Neural crest cell (in vitro differentiated cells): ENCODE measurements around the gene TARBP2. TPM values are rescaled to one million over a fixed set of nuclear protein-coding genes. Genes with fewer than 3 reads are reported as not detected.

Source experiments
- DNase-seq: peaks from one replicate; pipeline ENCODE4 v3.0.0; 2021; ENCODE audit warnings: low read depth, mixed read lengths, low spot score
- H3K27ac Mint-ChIP-seq: one replicate; pipeline ENCODE4 v1.8.0; 2021; ENCODE audit warnings: mild to moderate bottlenecking, mixed read lengths; ENCODE audit not compliant: unreplicated experiment
- H3K27me3 Mint-ChIP-seq: 2 replicates; pipeline ENCODE4 v1.8.0; 2021; ENCODE audit warnings: low read depth, mild to moderate bottlenecking, mixed read lengths
- H3K36me3 Mint-ChIP-seq: 2 replicates; pipeline ENCODE4 v1.8.0; 2021; ENCODE audit warnings: low read depth, mild to moderate bottlenecking, mixed read lengths
- H3K4me1 Mint-ChIP-seq: 2 replicates; pipeline ENCODE4 v1.8.0; 2021; ENCODE audit warnings: mixed read lengths
- H3K4me3 Mint-ChIP-seq: one replicate; pipeline ENCODE4 v1.8.0; 2021; ENCODE audit warnings: mild to moderate bottlenecking, mixed read lengths
- H3K9me3 Mint-ChIP-seq: 2 replicates; pipeline ENCODE4 v1.8.0; 2021; ENCODE audit warnings: mixed read lengths
- CTCF ChIP-seq: fragments of 200-600 bp; sonication (generic); conservative IDR thresholded peaks from 2 replicates; pipeline ENCODE4 v1.5.0; 2021; ENCODE audit warnings: antibody characterized with exemption, mild to moderate bottlenecking
- total RNA-seq: library from RNA; stranded (reverse); gene quantifications from 2 replicates; pipeline ENCODE4 v1.2.1, GENCODE V29; 2021

Gene TARBP2
- total RNA-seq, 1 donor from 2014 or later, result 73.1 TPM

- Mint-ChIP-seq H3K9me3 (no peaks in the 10 kb centered on the region), H3K36me3 (no peaks in the 10 kb centered on the region), H3K27ac (no peak overlapping the region), H3K4me1 (no peaks in the 10 kb centered on the region), H3K4me3 (no peak overlapping the region), H3K27me3 (peaks cover 3% of the 10 kb centered on the region)
- no peak for TF ChIP-seq CTCF
- DNase-seq, result no peak
These were observed 6.5 kb downstream of the TARBP2 start for GRCh38 chr12:53507603-53507885.

- no peaks in the 10 kb centered on the region for H3K9me3 Mint-ChIP-seq
- peak; percentile 95 for DNase-seq
- H3K27ac Mint-ChIP-seq, result no peak overlapping the region
These were observed 7.6 kb downstream of the TARBP2 start for GRCh38 chr12:53508534-53509170.

GRCh38 chr12:53510181-53510812 lies 9.2 kb downstream of the TARBP2 start:
- DNase-seq, result no peak
- H3K36me3 Mint-ChIP-seq, result no peaks in the 10 kb centered on the region
- TF ChIP-seq CTCF, result no peak
- H3K27ac Mint-ChIP-seq, result peak overlapping the region; percentile 3
- H3K4me3 Mint-ChIP-seq, result no peak overlapping the region
- H3K4me1 Mint-ChIP-seq, result no peaks in the 10 kb centered on the region
- H3K27me3 Mint-ChIP-seq, result peaks cover 3% of the 10 kb centered on the region
- no peaks in the 10 kb centered on the region for H3K9me3 Mint-ChIP-seq

More at GRCh38 chr12:53508534-53509170, 7.6 kb downstream of the TARBP2 start:
- Mint-ChIP-seq H3K4me1 (no peaks in the 10 kb centered on the region), H3K27me3 (peaks cover 3% of the 10 kb centered on the region), H3K4me3 (peak overlapping the region; percentile 66), H3K36me3 (no peaks in the 10 kb centered on the region)
- peak; percentile 93 for TF ChIP-seq CTCF

GRCh38 chr12:53513712-53514410 lies 12.8 kb downstream of the TARBP2 start:
- Mint-ChIP-seq H3K9me3 (no peaks in the 10 kb centered on the region), H3K27ac (no peak overlapping the region)
- no peak for DNase-seq

More at GRCh38 chr12:53513712-53514410, 12.8 kb downstream of the TARBP2 start:
- Mint-ChIP-seq H3K4me3 (no peak overlapping the region), H3K36me3 (no peaks in the 10 kb centered on the region), H3K4me1 (no peaks in the 10 kb centered on the region), H3K27me3 (no peaks in the 10 kb centered on the region)
- TF ChIP-seq CTCF, result no peak
